SK-N-SH (cell line): ENCODE measurements around the gene FOXP1. TPM values are rescaled to one million over a fixed set of nuclear protein-coding genes. Genes with fewer than 3 reads are reported as not detected.

ENCODE experiments used
- CTCF ChIA-PET: fragments of 300-600, 350-600 bp; formaldehyde crosslinking; extraction: SDS; loops from one replicate; lab custom pipeline; 2021; lab: Yijun Ruan, JAX
- POLR2A ChIA-PET: fragments of 350-600 bp; sonication (Branson Sonifier 250); formaldehyde crosslinking; extraction: SDS; loops from one replicate; lab custom pipeline; 2020; ENCODE audit warnings: antibody characterized with exemption, inconsistent platforms; lab: Yijun Ruan, JAX
- DNase-seq: peaks from one replicate; pipeline ENCODE4 v3.0.0; 2012
- H2AFZ ChIP-seq: fragments of 200-600 bp; sonication (generic); 2 replicates; pipeline ENCODE4 v1.8.1; 2016; ENCODE audit warnings: antibody characterized with exemption, mild to moderate bottlenecking, low read depth
- H3F3A ChIP-seq: fragments of 200-600 bp; sonication (generic); replicated peaks from 2 replicates; pipeline ENCODE3; 2016; ENCODE audit warnings: antibody characterized with exemption, mild to moderate bottlenecking; ENCODE audit not compliant: insufficient read depth
- H3K27ac ChIP-seq, 2 experiments: fragments of 200-500 bp in 1 of 2; fragments of 200-600 bp in 1 of 2; sonication (Bioruptor generic) in 1 of 2; sonication (generic), shearing (Covaris generic) in 1 of 2; 2 replicates each; pipeline versions ENCODE4 v1.5.1 to v1.6.1; 2014 to 2016; ENCODE audit warnings: low read depth in 2 of 2, inconsistent platforms in 1 of 2, low read length in 1 of 2, mild to moderate bottlenecking in 1 of 2, mixed read lengths in 1 of 2
- H3K27me3 ChIP-seq: fragments of 200-600 bp; sonication (generic), shearing (Covaris generic); 2 replicates; pipeline ENCODE4 v1.6.1; 2016; ENCODE audit warnings: mixed run types; ENCODE audit not compliant: insufficient read depth
- H3K36me3 ChIP-seq, 2 experiments: fragments of 200-500 bp in 1 of 2; fragments of 200-600 bp in 1 of 2; sonication (Bioruptor generic) in 1 of 2; sonication (generic) in 1 of 2; replicated peaks in 1 of 2; 2 replicates each; pipeline versions ENCODE3 to v1.5.1; 2014 to 2016; ENCODE audit warnings: low read length in 1 of 2, mild to moderate bottlenecking in 1 of 2; ENCODE audit not compliant: insufficient read depth in 2 of 2, control insufficient read depth in 1 of 2
- H3K4me1 ChIP-seq, 2 experiments: fragments of 200-500 bp in 1 of 2; fragments of 200-600 bp in 1 of 2; sonication (Bioruptor generic) in 1 of 2; sonication (generic), shearing (Covaris generic) in 1 of 2; 2 replicates each; pipeline versions ENCODE4 v1.5.1 to v1.6.1; 2014 to 2016; ENCODE audit warnings: low read depth in 1 of 2, low read length in 1 of 2, mixed run types in 1 of 2; ENCODE audit not compliant: insufficient read depth in 2 of 2, control insufficient read depth in 1 of 2
- H3K4me2 ChIP-seq: fragments of 200-600 bp; sonication (generic), shearing (Covaris generic); 2 replicates; pipeline ENCODE4 v1.6.1; 2017; ENCODE audit warnings: mixed run types
- H3K4me3 ChIP-seq, 2 experiments: fragments of 200-500 bp in 1 of 2; fragments of 200-600 bp in 1 of 2; sonication (Bioruptor generic) in 1 of 2; sonication (generic), shearing (Covaris generic) in 1 of 2; 2 replicates each; pipeline versions ENCODE4 v1.5.1 to v1.8.1; 2014 to 2016; ENCODE audit warnings: low read depth in 2 of 2, inconsistent platforms in 1 of 2, low read length in 1 of 2, mild to moderate bottlenecking in 1 of 2, mixed read lengths in 1 of 2, moderate library complexity in 1 of 2
- H3K79me2 ChIP-seq: fragments of 200-600 bp; sonication (generic); 2 replicates; pipeline ENCODE4 v1.8.1; 2017; ENCODE audit warnings: mild to moderate bottlenecking; ENCODE audit not compliant: insufficient read depth
- H3K9ac ChIP-seq: fragments of 200-600 bp; sonication (generic); 2 replicates; pipeline ENCODE4 v1.6.1; 2017; ENCODE audit warnings: mixed run types
- H3K9me2 ChIP-seq: fragments of 200-600 bp; sonication (generic); 2 replicates; pipeline ENCODE4 v1.6.1; 2017; ENCODE audit warnings: mixed run types
- H3K9me3 ChIP-seq: fragments of 200-600 bp; sonication (generic); 2 replicates; pipeline ENCODE4 v1.6.1; 2017; ENCODE audit warnings: mixed run types, mild to moderate bottlenecking, moderate library complexity
- H4K20me1 ChIP-seq: fragments of 200-600 bp; sonication (generic); 2 replicates; pipeline ENCODE4 v1.6.1; 2017; ENCODE audit warnings: mild to moderate bottlenecking, mixed run types; ENCODE audit not compliant: insufficient read depth
- ELF1 ChIP-seq: IDR thresholded peaks from 2 replicates; pipeline ENCODE4 v1.4.0; 2012
- EP300 ChIP-seq, 2 experiments: IDR thresholded peaks; 2 replicates each; pipeline versions ENCODE4 v1.4.0 to v1.6.1; 2012; ENCODE audit warnings: borderline replicate concordance in 1 of 2, low read depth in 1 of 2, low read length in 1 of 2
- FOSL2 ChIP-seq: IDR thresholded peaks from 2 replicates; pipeline ENCODE4 v1.4.0; 2012; ENCODE audit warnings: low read depth, mild to moderate bottlenecking, moderate library complexity, borderline replicate concordance
- FOXJ3 ChIP-seq: sonication (generic); formaldehyde crosslinking; IDR thresholded peaks from 2 replicates; pipeline ENCODE4 v1.5.1; 2020; ENCODE audit warnings: mild to moderate bottlenecking, missing genetic modification reagents
- GABPA ChIP-seq: IDR thresholded peaks from 2 replicates; pipeline ENCODE4 v1.4.0; 2012; ENCODE audit warnings: low read depth, mild to moderate bottlenecking
- JUND ChIP-seq: IDR thresholded peaks from 2 replicates; pipeline ENCODE4 v1.4.0; 2012
- MAX ChIP-seq: IDR thresholded peaks from 2 replicates; pipeline ENCODE4 v1.4.0; 2012; ENCODE audit warnings: low read depth
- MEF2A ChIP-seq: IDR thresholded peaks from 2 replicates; pipeline ENCODE4 v1.4.0; 2012; ENCODE audit warnings: low read depth, borderline replicate concordance
- MXI1 ChIP-seq: IDR thresholded peaks from 2 replicates; pipeline ENCODE4 v1.6.1; 2012; ENCODE audit warnings: mild to moderate bottlenecking, low read depth, low read length, improper control_type of control experiment
- NFIC ChIP-seq: IDR thresholded peaks from 2 replicates; pipeline ENCODE4 v1.4.0; 2012; ENCODE audit warnings: borderline replicate concordance
- PBX3 ChIP-seq: IDR thresholded peaks from 2 replicates; pipeline ENCODE4; 2012
- POLR2AphosphoS5 ChIP-seq: IDR thresholded peaks from 2 replicates; pipeline ENCODE4 v1.6.1; 2012; ENCODE audit warnings: low read depth, low read length
- RAD21 ChIP-seq: IDR thresholded peaks from 2 replicates; pipeline ENCODE4 v1.6.1; 2012; ENCODE audit warnings: mild to moderate bottlenecking, low read length
- RCOR1 ChIP-seq: fragments of 150-350 bp; IDR thresholded peaks from 2 replicates; pipeline ENCODE4 v1.6.1; 2017; ENCODE audit warnings: antibody characterized with exemption, low read length
- REST ChIP-seq: IDR thresholded peaks from 2 replicates; pipeline ENCODE4 v1.6.1; 2012; ENCODE audit warnings: mild to moderate bottlenecking, low read depth, low read length, moderate library complexity
- RFX5 ChIP-seq: IDR thresholded peaks from 2 replicates; pipeline ENCODE4 v1.6.1; 2012; ENCODE audit warnings: mild to moderate bottlenecking, improper control_type of control experiment, low read length
- SIN3A ChIP-seq: IDR thresholded peaks from 2 replicates; pipeline ENCODE4 v1.6.1; 2012; ENCODE audit warnings: low read depth, mild to moderate bottlenecking, low read length, moderate library complexity, borderline replicate concordance
- SMC3 ChIP-seq: IDR thresholded peaks from 2 replicates; pipeline ENCODE4 v1.6.1; 2012; ENCODE audit warnings: low read depth, low read length, improper control_type of control experiment
- TAF1 ChIP-seq: IDR thresholded peaks from 2 replicates; pipeline ENCODE4 v1.6.1; 2012; ENCODE audit warnings: low read depth, mild to moderate bottlenecking, low read length, moderate library complexity, borderline replicate concordance
- TCF12 ChIP-seq: IDR thresholded peaks from 2 replicates; pipeline ENCODE4 v1.4.0; 2012
- TEAD4 ChIP-seq: IDR thresholded peaks from 2 replicates; pipeline ENCODE4 v1.4.0; 2012; ENCODE audit warnings: mild to moderate bottlenecking, borderline replicate concordance; ENCODE audit not compliant: insufficient read depth
- USF1 ChIP-seq: IDR thresholded peaks from 2 replicates; pipeline ENCODE4 v1.4.0; 2012; ENCODE audit warnings: low read depth, borderline replicate concordance
- YY1 ChIP-seq: IDR thresholded peaks from 2 replicates; pipeline ENCODE4 v1.4.0; 2012; ENCODE audit warnings: low read depth, mild to moderate bottlenecking
- WGBS: methylation state at CpG from one replicate; pipeline ENCODE4 v1.1.6; 2017; ENCODE audit warnings: low lambda C conversion rate; 5-methylcytosine and 5-hydroxymethylcytosine counted together
- polyA plus RNA-seq, 3 experiments: library from polyadenylated mRNA; depleted of rRNA; stranded (reverse); fragments of >200 nt; gene quantifications; 2 replicates each; pipeline ENCODE4 v1.2.3, GENCODE V29; 2012

The FOXP1 gene
- polyA plus RNA-seq, 1 of the 3 experiments (the other 2 are of a cell fraction): 8.8 TPM

GRCh38 chr3:70926835-70927234 lies 656.7 kb downstream of the FOXP1 start:
- no peaks in the 10 kb centered on the region for H3F3A ChIP-seq
- no peak for DNase-seq
- no peaks in the 10 kb centered on the region for H3K9me2 ChIP-seq
- H3K4me3 ChIP-seq: no peak overlapping the region
- H3K27ac ChIP-seq: no peak overlapping the region
- H3K27me3 ChIP-seq: no peaks in the 10 kb centered on the region
- H4K20me1 ChIP-seq: no peaks in the 10 kb centered on the region
- H3K9me3 ChIP-seq: no peaks in the 10 kb centered on the region
- CTCF ChIA-PET: no interaction called here
- TF ChIP-seq PBX3 (no peak), NFIC (no peak), FOXJ3 (CRISPR knock-in tag) (no peak), FOSL2 (no peak), TEAD4 (no peak), TAF1 (no peak), POLR2AphosphoS5 (no peak), ELF1 (no peak)
- TF ChIP-seq, all 33 proteins: peak for 0
- POLR2A ChIA-PET: no interaction called here
- WGBS: 63% methylated on average over 7 of the region's 7 CpGs
- Histone ChIP-seq H3K9ac (no peak overlapping the region), H3K79me2 (no peaks in the 10 kb centered on the region), H2AFZ (no peak overlapping the region), H3K4me2 (no peak overlapping the region), H3K4me1 (no peaks in the 10 kb centered on the region), H3K36me3 (no peaks in the 10 kb centered on the region)

DNA sequence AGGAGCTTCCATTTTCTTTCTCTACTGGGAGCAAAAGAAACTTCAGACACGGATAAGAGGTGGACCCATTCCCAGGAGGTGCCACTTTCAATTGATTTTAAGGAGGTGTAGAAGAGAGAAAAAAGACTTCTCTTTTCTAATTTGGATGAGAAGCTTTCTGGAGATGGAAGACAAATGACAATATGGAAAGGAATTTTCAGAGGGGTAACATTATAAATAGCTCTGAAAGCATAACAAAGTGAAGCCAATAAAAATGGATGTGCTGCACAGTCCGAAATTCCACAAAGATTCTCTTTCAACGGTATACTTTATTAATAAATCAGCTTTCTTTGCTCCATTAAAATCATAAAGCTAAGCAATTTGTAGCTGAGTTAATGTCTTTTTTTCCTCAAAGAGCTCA lies 663.9 kb downstream of the FOXP1 start:
- Histone ChIP-seq H3K9ac (no peak overlapping the region), H3K79me2 (no peaks in the 10 kb centered on the region), H3K36me3 (no peaks in the 10 kb centered on the region), H3K9me2 (no peaks in the 10 kb centered on the region), H4K20me1 (no peaks in the 10 kb centered on the region), H3K4me2 (no peak overlapping the region), H3K27me3 (no peaks in the 10 kb centered on the region), H3K27ac (peak overlapping the region in 1 of 2 experiments; percentile 53; a peak in 2 of 4 replicates), H3K4me1 (peaks cover 0 to 12% of the 10 kb centered on the region in 2 experiments; a peak in 2 of 4 replicates), H3F3A (peaks cover 7% of the 10 kb centered on the region), H3K9me3 (no peaks in the 10 kb centered on the region), H2AFZ (peak overlapping the region; percentile 69), H3K4me3 (no peak overlapping the region)
- TF ChIP-seq RAD21: no peak
- no peak for TF ChIP-seq TCF12
- no peak for TF ChIP-seq MAX
- no peak for TF ChIP-seq MEF2A
- TF ChIP-seq YY1: no peak
- no peak for TF ChIP-seq RCOR1
- TF ChIP-seq RFX5: no peak
- no peak for TF ChIP-seq MXI1
- no peak for TF ChIP-seq JUND
- TF ChIP-seq USF1: no peak
- no peak for TF ChIP-seq GABPA
- TF ChIP-seq SMC3: no peak
- no peak for TF ChIP-seq REST
- no peak for TF ChIP-seq PBX3
- TF ChIP-seq EP300 (IDR thresholded peaks at IDR 0.05; ENCODE audit: borderline replicate concordance in 1 of 2, low read depth in 1 of 2, low read length in 1 of 2): no peak
- no peak for TF ChIP-seq SIN3A
- ChIA-PET CTCF (no interaction called here), POLR2A (no interaction called here)
- WGBS: 65% methylated on average over 3 of the region's 3 CpGs
- DNase-seq: no peak
